Esophagus (tissue), 2 donors: ENCODE measurements around the gene ANKRD36. TPM values are rescaled to one million over a fixed set of nuclear protein-coding genes. Genes with fewer than 3 reads are reported as not detected.
A peak's percentile ranks its signal among the peaks of the same experiment; 100 is the strongest.
"Not testable (repeated sequence)": the region's sequence is repeated elsewhere in the genome, so short reads cannot be mapped to it uniquely, and the experiment has no call there.

Experiments used
- H3K27ac ChIP-seq, 2 donors: one replicate each; pipeline ENCODE4 v1.5.1; 2013; ENCODE audit warnings: low read depth in 2 of 2, mild to moderate bottlenecking in 2 of 2, inconsistent platforms in 1 of 2, low read length in 1 of 2, moderate library complexity in 1 of 2
- H3K27me3 ChIP-seq, 2 donors: one replicate each; pipeline ENCODE4 v1.6.1; 2013; ENCODE audit warnings: low read length in 2 of 2, control low read depth in 1 of 2, mild to moderate bottlenecking in 1 of 2; ENCODE audit not compliant: insufficient read depth in 2 of 2, control insufficient read depth in 1 of 2
- H3K36me3 ChIP-seq, 2 donors: one replicate each; pipeline ENCODE4 v1.6.1; 2013; ENCODE audit warnings: low read length in 1 of 2; ENCODE audit not compliant: control insufficient read depth in 2 of 2, insufficient read depth in 2 of 2
- H3K4me1 ChIP-seq, 2 donors: one replicate each; pipeline ENCODE4 v1.6.1; 2013; ENCODE audit warnings: low read length in 1 of 2; ENCODE audit not compliant: control insufficient read depth in 2 of 2, insufficient read depth in 2 of 2
- H3K4me3 ChIP-seq, 2 donors: one replicate each; pipeline ENCODE4 v1.5.1; 2013; ENCODE audit warnings: low read length in 2 of 2, mild to moderate bottlenecking in 2 of 2, low read depth in 1 of 2, moderate library complexity in 1 of 2
- H3K9me3 ChIP-seq, 2 donors: one replicate each; pipeline ENCODE4 v1.6.1; 2013; ENCODE audit warnings: mild to moderate bottlenecking in 2 of 2, low read depth in 1 of 2, low read length in 1 of 2, moderate library complexity in 1 of 2; ENCODE audit not compliant: control insufficient read depth in 2 of 2, insufficient read depth in 1 of 2
- WGBS, 2 donors: extraction: QIAGEN DNeasy Blood & Tissue Kit; methylation state at CpG; one replicate each; pipeline ENCODE4 v1.1.7; 2013; 5-methylcytosine and 5-hydroxymethylcytosine counted together
- polyA plus RNA-seq, 2 donors: library from polyadenylated mRNA; stranded (reverse); fragments of 200-250 nt; gene quantifications; one replicate each; pipeline ENCODE4 v1.2.3, GENCODE V29; 2013
- donor health status: healthy with polysubstance abuse.
- donor health status: Bipolar disorder and iron deficiency.

The ANKRD36 gene
- polyA plus RNA-seq, 2 donors = 1.3 to 4.2 TPM

GRCh38 chr2:97085093-97085492, 27.9 kb upstream of the ANKRD36 start:
- H3K36me3 ChIP-seq, H3K4me1 ChIP-seq, H3K27me3 ChIP-seq, H3K27ac ChIP-seq, H3K4me3 ChIP-seq, H3K9me3 ChIP-seq: not testable (repeated sequence)
- WGBS, 2 donors = 89 to 100% methylated on average over 1 to 2 of the region's 7 CpGs

GRCh38 chr2:97088706-97089105, 24.2 kb upstream of the ANKRD36 start:
- H3K9me3 ChIP-seq, H3K36me3 ChIP-seq, H3K27me3 ChIP-seq, H3K4me1 ChIP-seq, H3K4me3 ChIP-seq, H3K27ac ChIP-seq: not testable (repeated sequence)
- WGBS, 2 donors = 93 to 100% methylated on average over 1 of the region's 1 CpG

- not testable (repeated sequence) for H3K4me3 ChIP-seq, H3K4me1 ChIP-seq, H3K27ac ChIP-seq, H3K9me3 ChIP-seq, H3K27me3 ChIP-seq, H3K36me3 ChIP-seq
- WGBS, 2 donors = 92 to 96% methylated on average over 2 of the region's 2 CpGs
Observed at GRCh38 chr2:97092946-97093345, 20.0 kb upstream of the ANKRD36 start.

GRCh38 chr2:97093983-97094771, 18.8 kb upstream of the ANKRD36 start:
- H3K4me3 ChIP-seq, H3K9me3 ChIP-seq, H3K36me3 ChIP-seq, H3K4me1 ChIP-seq, H3K27me3 ChIP-seq: not testable (repeated sequence)
- WGBS, 2 donors = 63 to 78% methylated on average over 4 of the region's 33 CpGs
- peak overlapping the region in 1 of 2 donors; percentile 42 for H3K27ac ChIP-seq

- H3K9me3 ChIP-seq, H3K36me3 ChIP-seq, H3K27me3 ChIP-seq, H3K4me1 ChIP-seq: not testable (repeated sequence)
- Histone ChIP-seq H3K27ac (peak within 1 kb of the TSS in 1 of 2 donors; percentile 42), H3K4me3 (peak within 1 kb of the TSS in 1 of 2 donors; percentile 33)
- 3 to 4% methylated on average over 37 to 43 of the region's 48 CpGs for WGBS, 2 donors
Observed at GRCh38 chr2:97094772-97095611, 18.0 kb upstream of the ANKRD36 start, which contains the start of gene FAHD2B. TSS of gene FAHD2B (minus strand) at chr2:97094882. CDS start at chr2:97091706, 3,176 bp downstream.

- H3K4me3 ChIP-seq = no peak overlapping the region
- H3K36me3 ChIP-seq = no peaks in the 10 kb centered on the region
- H3K4me1 ChIP-seq = no peaks in the 10 kb centered on the region
- peak overlapping the region in 1 of 2 donors; percentile 13 for H3K27ac ChIP-seq
- H3K27me3 ChIP-seq = no peaks in the 10 kb centered on the region
- 86 to 87% methylated on average over 12 of the region's 12 CpGs for WGBS, 2 donors
- no peaks in the 10 kb centered on the region for H3K9me3 ChIP-seq
Observed at GRCh38 chr2:97095661-97096060, 17.3 kb upstream of the ANKRD36 start.

GRCh38 chr2:97098786-97099372, 14.1 kb upstream of the ANKRD36 start:
- WGBS, 2 donors = 86% methylated on average over 3 of the region's 3 CpGs
- H3K4me1 ChIP-seq, H3K36me3 ChIP-seq, H3K9me3 ChIP-seq, H3K4me3 ChIP-seq, H3K27me3 ChIP-seq, H3K27ac ChIP-seq: not testable (repeated sequence)

- H3K9me3 ChIP-seq, H3K36me3 ChIP-seq, H3K27ac ChIP-seq, H3K4me3 ChIP-seq, H3K27me3 ChIP-seq, H3K4me1 ChIP-seq: not testable (repeated sequence)
- WGBS, 2 donors = 85 to 95% methylated on average over 2 of the region's 2 CpGs
Observed at GRCh38 chr2:97106878-97107277, 6.1 kb upstream of the ANKRD36 start.

- not testable (repeated sequence) for H3K27me3 ChIP-seq, H3K4me1 ChIP-seq, H3K36me3 ChIP-seq, H3K4me3 ChIP-seq, H3K27ac ChIP-seq, H3K9me3 ChIP-seq
- WGBS, 2 donors = 85 to 88% methylated on average over 9 of the region's 9 CpGs
Observed at GRCh38 chr2:97111246-97111645, 1.7 kb upstream of the ANKRD36 start.
